ENCODE results near the gene RIMKLA. TPM values are rescaled to one million over a fixed set of nuclear protein-coding genes. Genes with fewer than 3 reads are reported as not detected.

RIMKLA gene
- total and polyA plus RNA-seq, 2 experiments from 2014 or later = 4.1 to 6.6 TPM

DNA sequence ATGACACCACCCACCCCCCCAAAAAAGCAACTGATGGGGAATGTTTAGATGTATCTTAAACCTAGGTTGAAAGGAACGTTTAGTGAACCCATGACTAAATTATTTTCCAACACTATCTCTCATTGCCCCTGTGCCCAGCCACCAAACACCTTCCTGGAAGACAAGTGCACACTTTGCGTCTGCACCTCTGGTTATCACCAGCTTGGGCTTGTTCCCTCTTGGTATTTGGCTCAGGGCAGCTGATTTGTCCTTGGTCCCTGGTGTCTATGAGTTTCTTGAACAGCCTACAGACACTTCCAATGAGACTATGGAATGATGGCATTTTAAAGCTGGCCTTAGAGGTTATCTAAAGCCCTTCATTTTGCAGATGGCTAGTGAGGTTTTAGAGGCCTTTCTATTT, 15.5 kb upstream of the RIMKLA start:
- Histone ChIP-seq H3K4me3 (no peak overlapping the region), H3F3A (replicated peaks; ENCODE audit: low read depth) (no peaks in the 10 kb centered on the region), H2AFZ (no peak overlapping the region), H3K9me2 (ENCODE audit: insufficient read depth) (peaks cover 3% of the 10 kb centered on the region; the same call in 1 of the 2 replicates), H3K27me3 (ENCODE audit: insufficient read depth) (no peaks in the 10 kb centered on the region), H4K20me1 (replicated peaks; ENCODE audit: insufficient read depth) (no peaks in the 10 kb centered on the region), H3K79me2 (replicated peaks; ENCODE audit: insufficient read depth) (no peaks in the 10 kb centered on the region), H3K4me2 (no peak overlapping the region), H3K4me1 (ENCODE audit: insufficient read depth) (no peaks in the 10 kb centered on the region), H3K36me3 (ENCODE audit: insufficient read depth) (no peaks in the 10 kb centered on the region), H3K27ac (ENCODE audit: low read depth) (no peak overlapping the region)
- no peak overlapping the region for H3K27ac Mint-ChIP-seq
- TF ChIP-seq NANOG (IDR thresholded peaks at IDR 0.05; ENCODE audit: borderline replicate concordance) (no peak), ZNF331 (CRISPR knock-in tag; IDR thresholded peaks at IDR 0.05; ENCODE audit: low read depth) (no peak), CTCF (conservative IDR thresholded peaks at IDR 0.05; ENCODE audit: low read depth in 2 of 2) (no peak), EZH2phosphoT487 (IDR thresholded peaks at IDR 0.05; ENCODE audit: unreplicated experiment) (no peak)
- no peak overlapping the region for H3K4me3 Mint-ChIP-seq
- no peak for DNase-seq (ENCODE audit: low spot score)
- no peaks in the 10 kb centered on the region for H3K9me3 Mint-ChIP-seq
- H3K4me1 Mint-ChIP-seq = peaks cover 4% of the 10 kb centered on the region; the same call in 2 of the 3 replicates
- H3K27me3 Mint-ChIP-seq (ENCODE audit: insufficient read depth, low read depth, poor library complexity) = peaks cover 5% of the 10 kb centered on the region
- ATAC-seq = no peak
- H3K36me3 Mint-ChIP-seq (ENCODE audit: low read depth) = no peaks in the 10 kb centered on the region

DNA sequence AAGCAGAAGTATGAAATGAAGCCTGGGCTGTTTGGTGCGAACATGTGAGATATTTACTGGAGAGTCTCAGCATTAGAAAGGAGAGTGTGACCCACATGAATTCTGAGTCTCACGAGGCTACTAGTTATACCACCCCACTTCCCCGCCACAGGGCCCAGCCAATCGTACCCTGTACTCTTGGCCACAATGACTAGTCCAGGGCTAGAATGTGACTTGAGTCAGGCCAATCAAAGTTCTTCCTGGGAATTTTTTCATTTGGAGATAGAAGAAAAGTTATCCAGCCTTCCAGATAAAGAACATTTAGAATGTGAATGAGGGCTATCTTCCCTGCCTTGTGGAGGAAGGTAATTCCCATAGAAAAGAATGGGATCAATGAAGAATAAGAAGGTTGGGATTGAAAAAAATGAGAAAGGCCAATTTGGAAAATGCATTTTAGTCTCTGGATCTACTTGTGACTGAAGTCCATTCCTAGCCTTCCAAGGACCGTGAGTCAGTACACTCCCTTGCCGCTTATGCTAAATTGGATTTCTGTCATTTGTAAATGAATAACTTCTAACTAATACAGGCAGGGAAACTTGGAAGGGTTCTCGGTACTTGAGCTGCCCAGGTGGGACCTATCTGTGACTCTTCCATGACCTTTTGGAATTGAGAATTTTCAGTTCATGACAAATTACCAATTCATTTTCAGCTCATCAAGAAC, 12.3 kb upstream of the RIMKLA start:
- no peak overlapping the region for H3K4me3 Mint-ChIP-seq
- Histone ChIP-seq H3K79me2 (replicated peaks; ENCODE audit: insufficient read depth) (no peaks in the 10 kb centered on the region), H3K27ac (ENCODE audit: low read depth) (no peak overlapping the region), H3K4me1 (ENCODE audit: insufficient read depth) (no peaks in the 10 kb centered on the region), H3K4me3 (no peak overlapping the region), H3K9me2 (ENCODE audit: insufficient read depth) (no peaks in the 10 kb centered on the region), H3K27me3 (ENCODE audit: insufficient read depth) (no peaks in the 10 kb centered on the region), H3K36me3 (ENCODE audit: insufficient read depth) (no peaks in the 10 kb centered on the region), H3K4me2 (no peak overlapping the region), H3F3A (replicated peaks; ENCODE audit: low read depth) (no peaks in the 10 kb centered on the region), H2AFZ (no peak overlapping the region), H4K20me1 (replicated peaks; ENCODE audit: insufficient read depth) (no peaks in the 10 kb centered on the region)
- no peaks in the 10 kb centered on the region for H3K36me3 Mint-ChIP-seq (ENCODE audit: low read depth)
- H3K9me3 Mint-ChIP-seq = no peaks in the 10 kb centered on the region
- ATAC-seq (no peak), DNase-seq (ENCODE audit: low spot score) (no peak)
- H3K4me1 Mint-ChIP-seq = peaks cover 4% of the 10 kb centered on the region; the same call in 2 of the 3 replicates
- no peak overlapping the region for H3K27ac Mint-ChIP-seq
- peaks cover 5% of the 10 kb centered on the region for H3K27me3 Mint-ChIP-seq (ENCODE audit: insufficient read depth, low read depth, poor library complexity)
- TF ChIP-seq ZNF114 (CRISPR knock-in tag; IDR thresholded peaks at IDR 0.05) = no peak
- no peak for TF ChIP-seq NANOG (IDR thresholded peaks at IDR 0.05; ENCODE audit: borderline replicate concordance)
- TF ChIP-seq, protein P1, sequence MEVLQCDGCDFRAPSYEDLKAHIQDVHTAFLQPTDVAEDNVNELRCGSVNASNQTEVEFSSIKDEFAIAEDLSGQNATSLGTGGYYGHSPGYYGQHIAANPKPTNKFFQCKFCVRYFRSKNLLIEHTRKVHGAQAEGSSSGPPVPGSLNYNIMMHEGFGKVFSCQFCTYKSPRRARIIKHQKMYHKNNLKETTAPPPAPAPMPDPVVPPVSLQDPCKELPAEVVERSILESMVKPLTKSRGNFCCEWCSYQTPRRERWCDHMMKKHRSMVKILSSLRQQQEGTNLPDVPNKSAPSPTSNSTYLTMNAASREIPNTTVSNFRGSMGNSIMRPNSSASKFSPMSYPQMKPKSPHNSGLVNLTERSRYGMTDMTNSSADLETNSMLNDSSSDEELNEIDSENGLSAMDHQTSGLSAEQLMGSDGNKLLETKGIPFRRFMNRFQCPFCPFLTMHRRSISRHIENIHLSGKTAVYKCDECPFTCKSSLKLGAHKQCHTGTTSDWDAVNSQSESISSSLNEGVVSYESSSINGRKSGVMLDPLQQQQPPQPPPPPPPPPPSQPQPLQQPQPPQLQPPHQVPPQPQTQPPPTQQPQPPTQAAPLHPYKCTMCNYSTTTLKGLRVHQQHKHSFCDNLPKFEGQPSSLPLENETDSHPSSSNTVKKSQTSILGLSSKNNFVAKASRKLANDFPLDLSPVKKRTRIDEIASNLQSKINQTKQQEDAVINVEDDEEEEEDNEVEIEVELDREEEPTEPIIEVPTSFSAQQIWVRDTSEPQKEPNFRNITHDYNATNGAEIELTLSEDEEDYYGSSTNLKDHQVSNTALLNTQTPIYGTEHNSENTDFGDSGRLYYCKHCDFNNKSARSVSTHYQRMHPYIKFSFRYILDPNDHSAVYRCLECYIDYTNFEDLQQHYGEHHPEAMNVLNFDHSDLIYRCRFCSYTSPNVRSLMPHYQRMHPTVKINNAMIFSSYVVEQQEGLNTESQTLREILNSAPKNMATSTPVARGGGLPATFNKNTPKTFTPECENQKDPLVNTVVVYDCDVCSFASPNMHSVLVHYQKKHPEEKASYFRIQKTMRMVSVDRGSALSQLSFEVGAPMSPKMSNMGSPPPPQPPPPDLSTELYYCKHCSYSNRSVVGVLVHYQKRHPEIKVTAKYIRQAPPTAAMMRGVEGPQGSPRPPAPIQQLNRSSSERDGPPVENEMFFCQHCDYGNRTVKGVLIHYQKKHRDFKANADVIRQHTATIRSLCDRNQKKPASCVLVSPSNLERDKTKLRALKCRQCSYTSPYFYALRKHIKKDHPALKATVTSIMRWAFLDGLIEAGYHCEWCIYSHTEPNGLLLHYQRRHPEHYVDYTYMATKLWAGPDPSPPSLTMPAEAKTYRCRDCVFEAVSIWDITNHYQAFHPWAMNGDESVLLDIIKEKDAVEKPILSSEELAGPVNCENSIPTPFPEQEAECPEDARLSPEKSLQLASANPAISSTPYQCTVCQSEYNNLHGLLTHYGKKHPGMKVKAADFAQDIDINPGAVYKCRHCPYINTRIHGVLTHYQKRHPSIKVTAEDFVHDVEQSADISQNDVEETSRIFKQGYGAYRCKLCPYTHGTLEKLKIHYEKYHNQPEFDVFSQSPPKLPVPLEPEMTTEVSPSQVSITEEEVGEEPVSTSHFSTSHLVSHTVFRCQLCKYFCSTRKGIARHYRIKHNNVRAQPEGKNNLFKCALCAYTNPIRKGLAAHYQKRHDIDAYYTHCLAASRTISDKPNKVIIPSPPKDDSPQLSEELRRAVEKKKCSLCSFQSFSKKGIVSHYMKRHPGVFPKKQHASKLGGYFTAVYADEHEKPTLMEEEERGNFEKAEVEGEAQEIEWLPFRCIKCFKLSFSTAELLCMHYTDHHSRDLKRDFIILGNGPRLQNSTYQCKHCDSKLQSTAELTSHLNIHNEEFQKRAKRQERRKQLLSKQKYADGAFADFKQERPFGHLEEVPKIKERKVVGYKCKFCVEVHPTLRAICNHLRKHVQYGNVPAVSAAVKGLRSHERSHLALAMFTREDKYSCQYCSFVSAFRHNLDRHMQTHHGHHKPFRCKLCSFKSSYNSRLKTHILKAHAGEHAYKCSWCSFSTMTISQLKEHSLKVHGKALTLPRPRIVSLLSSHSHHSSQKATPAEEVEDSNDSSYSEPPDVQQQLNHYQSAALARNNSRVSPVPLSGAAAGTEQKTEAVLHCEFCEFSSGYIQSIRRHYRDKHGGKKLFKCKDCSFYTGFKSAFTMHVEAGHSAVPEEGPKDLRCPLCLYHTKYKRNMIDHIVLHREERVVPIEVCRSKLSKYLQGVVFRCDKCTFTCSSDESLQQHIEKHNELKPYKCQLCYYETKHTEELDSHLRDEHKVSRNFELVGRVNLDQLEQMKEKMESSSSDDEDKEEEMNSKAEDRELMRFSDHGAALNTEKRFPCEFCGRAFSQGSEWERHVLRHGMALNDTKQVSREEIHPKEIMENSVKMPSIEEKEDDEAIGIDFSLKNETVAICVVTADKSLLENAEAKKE (CRISPR knock-in tag; IDR thresholded peaks at IDR 0.05) = no peak
- no peak for TF ChIP-seq POLR2AphosphoS5 (IDR thresholded peaks at IDR 0.05; ENCODE audit: low read depth)
- no peak for TF ChIP-seq CTCF (conservative IDR thresholded peaks at IDR 0.05; ENCODE audit: low read depth in 2 of 2)

Data from GM23338 (cell line).